Psoas muscle (tissue), 8 donors: ENCODE data around the gene HCLS1. TPM values are rescaled to one million over a fixed set of nuclear protein-coding genes. Genes with fewer than 3 reads are reported as not detected.

ENCODE experiments used
- ATAC-seq, 4 donors: fragments of 200-7000 bp; cut with Tn5 transposase; one replicate each; pipeline ENCODE4 v1.9.1; 2020; ENCODE audit warnings: moderate library complexity in 3 of 4, mild to moderate bottlenecking in 2 of 4
- DNase-seq, 2 donors: peaks; one replicate each; pipeline ENCODE4 v3.0.0-alpha.2; 2020
- H3K27ac ChIP-seq: fragments of 200-600 bp; one replicate; pipeline ENCODE4 v1.8.0; 2022
- H3K27me3 ChIP-seq, 3 donors: fragments of 200-600 bp in 1 of 3; one replicate each; pipeline versions ENCODE4 v1.6.1 to v1.8.0; 2013 to 2022; ENCODE audit warnings: low read length in 2 of 3, mild to moderate bottlenecking in 2 of 3, moderate library complexity in 1 of 3; ENCODE audit not compliant: insufficient read depth in 3 of 3
- H3K36me3 ChIP-seq, 2 donors: fragments of 200-600 bp in 1 of 2; one replicate each; pipeline versions ENCODE4 v1.6.1 to v1.8.0; 2013 to 2022; ENCODE audit warnings: low read depth in 1 of 2, mild to moderate bottlenecking in 1 of 2, moderate library complexity in 1 of 2; ENCODE audit not compliant: insufficient read depth in 1 of 2
- H3K4me1 ChIP-seq: fragments of 200-600 bp; one replicate; pipeline ENCODE4 v1.8.0; 2022
- H3K4me3 ChIP-seq: fragments of 200-600 bp; one replicate; pipeline ENCODE4 v1.8.0; 2022; ENCODE audit warnings: mild to moderate bottlenecking
- H3K9me3 ChIP-seq: fragments of 200-600 bp; one replicate; pipeline ENCODE4 v1.8.0; 2022
- WGBS, 3 donors: extraction: QIAGEN DNeasy Blood & Tissue Kit; methylation state at CpG; one replicate each; pipeline versions ENCODE4 v1.1.6 to v1.1.7; 2013; 5-methylcytosine and 5-hydroxymethylcytosine counted together
- intact Hi-C, 2 donors: fragments of 100-400 bp; cut with DNase I; formaldehyde crosslinking; loops; one replicate each; pipeline versions ENCODE4 v1.11.0 to v1.14.2; 2022
- long read RNA-seq, 2 donors: library from polyadenylated mRNA; unstranded; transcript quantifications; one replicate each; pipeline ENCODE4 v2.0.0, GENCODE V29; 2021
- polyA plus RNA-seq, 3 donors: library from polyadenylated mRNA; stranded (reverse); fragments of 200-250 nt; gene quantifications; one replicate each; pipeline ENCODE4 v1.2.3, GENCODE V29; 2013
- total RNA-seq, 4 donors: library from RNA; stranded (reverse); fragmentation: NEBNext Ultra II Directional in 2 of 4; extraction: Animal tissue kit (Norgen Biotek cat#: 25700) in 2 of 4; gene quantifications; one replicate each; pipeline versions ENCODE4 v1.2.1 to v1.2.4, GENCODE V29; 2021 to 2023
- TF ChIP-seq, protein P1 (sequence below): fragments of 200-600 bp; IDR thresholded peaks from one replicate; pipeline ENCODE4 v1.8.0; 2022; ENCODE audit warnings: antibody characterized with exemption
- donor health status: healthy with polysubstance abuse.
- donor health status: DM: no; HTN: no; CAD: no; lungs with moderate emphysema.
- donor health status: Bipolar disorder and iron deficiency.
- donor health status: healthy.
- donor health status: DM: yes; HTN: yes; CAD: no.
- donor health status: DM: no; HTN: no; CAD: no.
- donor health status: DM: no; HTN: no; CAD: no.
- donor health status: DM: yes; HTN: yes; CAD: no.

HCLS1 gene, protein sequence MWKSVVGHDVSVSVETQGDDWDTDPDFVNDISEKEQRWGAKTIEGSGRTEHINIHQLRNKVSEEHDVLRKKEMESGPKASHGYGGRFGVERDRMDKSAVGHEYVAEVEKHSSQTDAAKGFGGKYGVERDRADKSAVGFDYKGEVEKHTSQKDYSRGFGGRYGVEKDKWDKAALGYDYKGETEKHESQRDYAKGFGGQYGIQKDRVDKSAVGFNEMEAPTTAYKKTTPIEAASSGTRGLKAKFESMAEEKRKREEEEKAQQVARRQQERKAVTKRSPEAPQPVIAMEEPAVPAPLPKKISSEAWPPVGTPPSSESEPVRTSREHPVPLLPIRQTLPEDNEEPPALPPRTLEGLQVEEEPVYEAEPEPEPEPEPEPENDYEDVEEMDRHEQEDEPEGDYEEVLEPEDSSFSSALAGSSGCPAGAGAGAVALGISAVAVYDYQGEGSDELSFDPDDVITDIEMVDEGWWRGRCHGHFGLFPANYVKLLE
- total RNA-seq = 1 to 10 TPM; 6.9 to 9.9 (median 8.3) TPM
- polyA plus RNA-seq = 1 to 10 TPM; 2.8 to 6.9 (median 2.9) TPM
- long read RNA-seq, donor 1, transcript HCLS1-201 (14 exons, 2,000 nt) = major isoform, 6 of 6 reads
- long read RNA-seq, donor 1, partial matches to known transcripts = 0 of 6 reads
- long read RNA-seq, donor 1, other reads (novel, unspliced or antisense) = 0 of 6 reads
- long read RNA-seq, donor 2, transcript HCLS1-201 (14 exons, 2,000 nt) = major isoform, 10 of 15 reads
- long read RNA-seq, donor 2, partial matches to known transcripts = 3 of 15 reads
- long read RNA-seq, donor 2, other reads (novel, unspliced or antisense) = 2 of 15 reads

DNA sequence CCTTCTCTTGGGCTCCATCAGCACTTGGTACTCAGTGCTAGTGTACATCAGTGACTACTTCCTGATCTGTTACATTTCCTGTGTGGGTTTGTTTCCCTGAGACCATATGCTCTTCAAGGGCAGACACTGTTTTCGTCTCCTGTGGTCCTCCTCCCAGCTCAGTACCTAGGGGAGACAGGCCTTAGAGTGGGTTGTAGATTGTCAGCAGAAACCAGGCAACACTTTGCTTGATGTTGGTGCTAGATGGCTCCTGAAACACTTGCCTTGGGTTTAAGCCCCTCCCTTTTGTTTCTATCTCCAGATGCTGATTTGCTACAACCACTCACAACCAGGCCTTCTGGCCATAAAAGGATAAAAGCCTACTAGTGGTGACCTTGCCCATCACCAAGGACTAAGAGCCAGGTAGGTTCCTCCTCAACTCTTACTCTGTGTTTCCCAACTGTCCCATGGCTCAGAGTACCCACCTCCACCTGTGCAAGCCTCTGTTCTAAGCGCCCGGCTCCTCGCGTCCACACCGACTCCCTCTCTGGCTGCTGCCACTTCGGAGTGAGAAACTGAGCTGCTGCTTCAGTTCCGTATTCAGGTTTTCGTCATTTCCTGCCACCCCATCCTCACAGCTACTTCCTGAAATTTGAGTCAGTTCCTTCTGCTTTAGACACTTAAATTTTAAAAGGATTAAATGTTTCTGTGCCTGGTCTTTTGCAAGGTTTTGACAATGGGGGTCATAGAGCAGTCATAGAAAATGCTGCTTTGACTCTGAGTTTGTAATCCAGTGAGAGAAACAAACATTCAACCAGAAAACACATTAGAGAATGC is at the start of gene HCLS1:
TSS of gene HCLS1 (minus strand) at position 548 of the 816 bp plus-strand sequence. CDS start 2,556 bp downstream, outside the sequence.
- H3K4me3 ChIP-seq = peak within 1 kb of the TSS; percentile 28
- peak in 2 of 4 donors; percentile 24 to 32 for ATAC-seq

DNA sequence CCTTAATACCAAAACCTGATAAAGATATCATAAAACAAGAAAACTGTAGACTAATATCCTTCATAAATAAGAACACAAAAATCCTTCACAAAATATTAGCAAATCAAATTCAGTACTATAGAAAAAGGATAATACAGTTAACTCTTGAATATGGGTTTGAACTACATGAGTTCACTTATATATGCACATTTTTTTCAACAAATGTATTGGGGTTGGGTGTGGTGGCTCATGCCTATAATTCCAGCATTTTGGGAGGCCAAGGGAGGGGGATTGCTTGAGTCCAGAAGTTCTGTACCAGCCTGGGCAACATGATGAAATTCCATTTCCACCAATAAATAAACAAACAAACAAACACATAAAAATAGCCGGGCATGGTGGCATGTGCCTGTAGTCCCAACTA is 49.6 kb upstream of the HCLS1 start:
- 47 to 100% (median 50%) methylated on average over 1 of the region's 1 CpG for WGBS, 3 donors
- Histone ChIP-seq H3K27ac (no peak overlapping the region), H3K4me3 (no peak overlapping the region), H3K27me3 (no peaks in the 10 kb centered on the region), H3K4me1 (no peaks in the 10 kb centered on the region), H3K36me3 (peaks cover 0 to 55% of the 10 kb centered on the region in 2 donors), H3K9me3 (no peaks in the 10 kb centered on the region)
- TF ChIP-seq, protein P1, sequence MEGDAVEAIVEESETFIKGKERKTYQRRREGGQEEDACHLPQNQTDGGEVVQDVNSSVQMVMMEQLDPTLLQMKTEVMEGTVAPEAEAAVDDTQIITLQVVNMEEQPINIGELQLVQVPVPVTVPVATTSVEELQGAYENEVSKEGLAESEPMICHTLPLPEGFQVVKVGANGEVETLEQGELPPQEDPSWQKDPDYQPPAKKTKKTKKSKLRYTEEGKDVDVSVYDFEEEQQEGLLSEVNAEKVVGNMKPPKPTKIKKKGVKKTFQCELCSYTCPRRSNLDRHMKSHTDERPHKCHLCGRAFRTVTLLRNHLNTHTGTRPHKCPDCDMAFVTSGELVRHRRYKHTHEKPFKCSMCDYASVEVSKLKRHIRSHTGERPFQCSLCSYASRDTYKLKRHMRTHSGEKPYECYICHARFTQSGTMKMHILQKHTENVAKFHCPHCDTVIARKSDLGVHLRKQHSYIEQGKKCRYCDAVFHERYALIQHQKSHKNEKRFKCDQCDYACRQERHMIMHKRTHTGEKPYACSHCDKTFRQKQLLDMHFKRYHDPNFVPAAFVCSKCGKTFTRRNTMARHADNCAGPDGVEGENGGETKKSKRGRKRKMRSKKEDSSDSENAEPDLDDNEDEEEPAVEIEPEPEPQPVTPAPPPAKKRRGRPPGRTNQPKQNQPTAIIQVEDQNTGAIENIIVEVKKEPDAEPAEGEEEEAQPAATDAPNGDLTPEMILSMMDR = no peak
- ATAC-seq (no peak), DNase-seq (no peak)
- intact Hi-C loops = no loop called here

More for the DNA sequence above, at the start of gene HCLS1:
- Histone ChIP-seq H3K27me3 (no peaks in the 10 kb centered on the region), H3K36me3 (peaks cover 0 to 26% of the 10 kb centered on the region in 2 donors), H3K4me1 (no peaks in the 10 kb centered on the region), H3K27ac (peak within 1 kb of the TSS; percentile 50), H3K9me3 (no peaks in the 10 kb centered on the region)
- TF ChIP-seq, protein P1 = no peak
- DNase-seq = peak; percentile 25 to 67
- WGBS, 3 donors = 56 to 79% (median 70%) methylated on average over 9 of the region's 9 CpGs
- intact Hi-C loops = no loop called here

DNA sequence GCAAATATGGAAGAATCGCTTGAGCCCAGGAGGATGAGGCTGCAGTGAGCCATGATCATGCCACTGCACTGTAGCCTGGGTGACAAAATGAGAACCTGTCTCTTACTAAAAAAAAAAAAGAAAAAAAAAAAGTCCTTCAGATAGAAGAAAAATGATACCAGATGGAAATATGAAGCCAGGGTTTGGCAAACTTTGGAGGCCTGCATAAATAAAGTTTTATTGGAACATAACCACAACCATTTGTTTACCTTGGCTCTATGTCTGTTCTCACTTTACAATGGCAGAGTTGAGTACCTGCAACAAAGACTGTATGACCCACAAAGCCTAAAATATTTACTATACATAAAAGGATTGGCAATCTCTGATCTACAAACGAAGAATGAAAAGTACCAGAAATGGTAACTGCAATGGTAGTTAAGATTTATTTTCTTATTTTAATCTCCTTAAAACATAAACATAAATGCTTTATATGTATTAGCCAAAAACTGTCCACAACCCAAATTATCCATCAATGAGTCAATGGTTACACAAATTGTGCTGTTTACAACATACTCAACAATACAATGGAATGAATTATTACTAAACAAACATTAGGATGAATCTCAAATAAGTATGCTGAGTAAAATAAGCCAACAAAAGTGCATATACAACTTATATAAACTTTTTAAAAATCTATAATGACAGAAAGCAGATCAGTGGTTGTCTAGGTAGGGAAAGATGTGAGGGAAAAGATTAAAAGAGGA is 47.0 kb upstream of the HCLS1 start:
- Histone ChIP-seq H3K27me3 (no peaks in the 10 kb centered on the region), H3K36me3 (peaks cover 0 to 28% of the 10 kb centered on the region in 2 donors), H3K9me3 (no peaks in the 10 kb centered on the region), H3K27ac (no peak overlapping the region), H3K4me3 (no peak overlapping the region), H3K4me1 (no peaks in the 10 kb centered on the region)
- no peak for ATAC-seq
- TF ChIP-seq, protein P1 = no peak
- 94 to 99% (median 96%) methylated on average over 2 of the region's 2 CpGs for WGBS, 3 donors
- no peak for DNase-seq
- intact Hi-C loops = no loop called here

DNA sequence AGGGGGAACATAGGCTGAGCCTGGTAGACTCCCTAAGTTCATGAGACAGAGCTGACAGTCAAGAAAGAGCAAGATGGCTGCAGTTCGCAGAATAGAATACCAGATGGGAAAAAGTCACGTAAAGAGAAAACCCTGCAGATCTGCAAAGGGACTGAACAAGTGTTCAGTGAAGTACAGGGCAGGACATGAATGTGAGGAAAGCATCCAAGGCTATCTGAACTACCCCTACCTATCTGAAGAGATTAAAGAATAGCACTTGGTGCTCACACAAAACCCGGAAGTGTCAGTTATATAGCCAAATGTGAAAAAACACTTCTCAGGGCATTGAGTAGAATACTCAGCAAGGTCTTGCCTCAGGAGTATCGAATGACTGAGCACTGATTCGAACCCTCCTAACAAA is 44.8 kb upstream of the HCLS1 start:
- 90 to 93% (median 92%) methylated on average over 5 of the region's 5 CpGs for WGBS, 3 donors
- Histone ChIP-seq H3K27me3 (no peaks in the 10 kb centered on the region), H3K9me3 (no peaks in the 10 kb centered on the region), H3K4me1 (no peaks in the 10 kb centered on the region), H3K4me3 (no peak overlapping the region), H3K36me3 (peaks cover 0 to 32% of the 10 kb centered on the region in 2 donors), H3K27ac (no peak overlapping the region)
- DNase-seq (no peak), ATAC-seq (no peak)
- TF ChIP-seq, protein P1 = no peak
- intact Hi-C loops = no loop called here
